HG03571 (cell line): Measurements from ENCODE around the gene BNIPL.

ENCODE experiments used
- ATAC-seq: cut with Tn5 transposase; IDR thresholded peaks from one replicate; pipeline ENCODE4 v1.9.1; 2021; ENCODE audit not compliant: unreplicated experiment

BNIPL gene

DNA sequence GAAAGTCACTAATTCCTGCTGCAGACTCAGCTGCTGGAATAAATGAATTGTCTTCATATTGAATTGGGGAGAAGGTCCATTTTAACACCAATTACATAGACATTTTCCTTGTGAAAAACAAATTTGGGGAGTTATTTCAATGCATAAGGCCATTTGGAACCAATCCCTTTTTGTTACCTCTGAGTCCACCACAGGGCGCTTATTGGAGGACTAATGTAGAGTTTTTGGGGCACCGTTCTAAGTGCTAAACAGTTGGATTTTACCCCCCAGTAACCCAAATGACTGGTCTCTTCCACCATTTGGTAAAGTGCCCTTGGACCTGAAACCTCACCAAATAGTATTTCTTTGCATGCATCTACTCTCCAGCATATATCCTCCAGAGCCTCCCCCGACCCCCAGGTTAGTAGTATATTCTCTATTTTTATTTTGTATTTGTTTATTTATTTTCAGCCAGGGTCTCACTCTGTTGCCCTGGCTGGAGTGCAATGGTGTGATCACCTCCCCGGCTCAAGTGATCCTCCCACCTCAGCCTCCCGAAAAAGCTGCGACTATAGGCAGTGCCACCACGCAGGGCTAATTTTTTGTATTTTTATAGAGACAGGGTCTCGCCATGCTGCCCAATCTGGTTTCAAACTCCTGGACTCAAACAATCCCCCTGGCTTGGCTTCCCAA, 26.6 kb upstream of the BNIPL start:
- no peak for ATAC-seq

DNA sequence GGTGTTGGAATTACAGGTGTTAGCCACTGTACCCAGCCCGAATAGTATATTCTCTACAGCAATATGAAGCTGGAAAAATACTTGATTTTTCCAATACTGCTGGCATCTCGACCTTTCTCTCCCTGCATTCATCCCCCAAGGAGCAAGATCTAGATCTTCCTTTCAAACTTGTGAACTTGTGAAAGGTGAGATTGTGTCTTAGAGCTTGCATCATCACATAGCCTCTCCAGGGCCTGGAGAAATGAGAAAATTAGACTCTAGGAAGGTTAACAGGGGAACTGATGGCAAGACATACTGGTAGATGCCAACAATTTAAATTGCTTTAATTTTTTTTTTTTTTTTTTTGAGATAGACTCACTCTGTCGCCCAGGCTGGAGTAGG, 26.1 kb upstream of the BNIPL start:
- ATAC-seq: no peak

DNA sequence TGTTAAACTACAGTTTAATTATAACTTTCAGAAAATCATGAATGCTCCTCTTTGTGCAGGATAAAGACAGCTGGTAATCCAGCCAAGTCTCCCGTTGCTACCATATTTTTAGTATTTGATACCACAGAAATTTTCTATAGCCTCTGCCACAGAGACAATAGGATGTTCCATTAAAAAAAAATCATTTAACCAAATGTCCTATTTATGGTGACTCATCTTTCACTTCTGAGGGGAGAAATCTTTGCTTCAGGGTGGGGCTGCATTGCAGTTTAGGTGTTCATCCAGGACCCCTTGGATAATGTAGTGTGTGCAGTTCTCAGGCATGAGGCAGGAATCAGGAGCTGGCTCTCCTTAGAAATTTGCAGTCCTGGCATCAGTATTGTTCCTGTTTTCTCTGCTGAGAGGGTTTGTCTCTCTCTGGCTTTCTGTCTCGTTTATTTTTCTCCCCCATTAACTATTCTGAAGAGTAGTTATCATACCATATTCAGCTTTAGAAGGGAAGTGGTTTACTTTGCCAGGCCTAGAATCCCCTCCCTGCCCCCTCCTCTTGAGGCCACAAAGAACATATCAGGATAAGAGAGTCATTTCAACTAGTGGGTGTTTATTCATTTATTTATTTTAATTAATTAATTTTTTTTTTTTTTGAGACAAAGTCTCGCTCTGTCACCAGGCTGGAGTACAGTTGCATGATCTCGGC, 25.1 kb upstream of the BNIPL start:
- ATAC-seq: no peak

DNA sequence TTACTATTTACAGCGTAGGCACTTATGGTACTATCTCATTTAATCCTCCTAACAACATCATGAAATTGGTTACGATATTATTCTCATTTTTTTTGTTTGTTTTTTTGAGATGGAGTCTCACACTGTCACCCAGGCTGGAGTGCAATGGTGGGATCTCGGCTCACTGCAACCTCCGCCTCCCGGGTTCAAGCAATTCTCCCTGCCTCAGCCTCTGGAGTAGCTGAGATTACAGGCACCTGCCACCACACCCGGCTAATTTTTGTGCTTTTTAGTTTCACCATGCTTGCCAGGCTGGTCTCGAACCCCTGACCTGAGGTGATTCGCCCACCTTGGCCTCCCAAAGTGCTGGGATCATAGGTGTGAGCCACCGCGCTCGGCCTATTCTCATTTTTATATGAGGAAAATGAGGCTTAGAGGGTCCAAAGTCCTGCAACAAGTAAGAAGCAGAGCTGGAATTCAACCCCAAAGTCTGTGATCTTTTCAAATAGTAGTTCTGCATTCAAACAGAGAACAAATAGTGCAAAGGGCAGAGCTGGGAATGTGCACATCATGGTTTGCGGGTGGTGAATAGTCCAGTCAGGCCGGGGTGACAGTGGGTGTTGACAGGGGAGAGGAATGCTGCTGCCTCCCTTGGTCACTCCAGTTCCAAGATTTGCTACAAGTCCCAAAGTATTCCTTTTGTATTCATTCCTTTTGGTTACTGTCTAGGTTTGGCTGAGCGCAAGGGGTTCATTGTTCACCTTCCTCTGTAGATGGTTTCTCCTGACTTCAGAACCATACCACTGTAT, 23.5 kb upstream of the BNIPL start:
- no peak for ATAC-seq

DNA sequence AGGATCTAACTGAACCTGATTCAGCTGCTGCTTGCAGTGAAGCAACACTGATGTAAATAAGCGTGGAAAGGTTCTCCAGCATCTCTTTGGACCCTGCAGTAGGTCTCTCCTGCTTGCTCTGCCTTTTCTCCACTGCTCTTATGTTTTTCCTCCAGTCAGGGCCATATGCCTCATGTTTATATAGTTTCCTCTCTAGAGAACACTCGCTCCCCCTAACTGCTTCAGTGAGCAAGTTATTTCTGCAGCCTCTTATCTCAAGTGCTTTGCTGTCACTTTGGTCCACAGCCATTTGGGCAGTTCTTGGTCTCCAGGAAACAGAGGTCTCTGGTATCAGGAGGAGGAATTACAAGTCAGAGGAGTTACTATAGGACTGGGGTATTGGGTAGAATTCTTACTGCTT, 22.9 kb upstream of the BNIPL start:
- no peak for ATAC-seq

DNA sequence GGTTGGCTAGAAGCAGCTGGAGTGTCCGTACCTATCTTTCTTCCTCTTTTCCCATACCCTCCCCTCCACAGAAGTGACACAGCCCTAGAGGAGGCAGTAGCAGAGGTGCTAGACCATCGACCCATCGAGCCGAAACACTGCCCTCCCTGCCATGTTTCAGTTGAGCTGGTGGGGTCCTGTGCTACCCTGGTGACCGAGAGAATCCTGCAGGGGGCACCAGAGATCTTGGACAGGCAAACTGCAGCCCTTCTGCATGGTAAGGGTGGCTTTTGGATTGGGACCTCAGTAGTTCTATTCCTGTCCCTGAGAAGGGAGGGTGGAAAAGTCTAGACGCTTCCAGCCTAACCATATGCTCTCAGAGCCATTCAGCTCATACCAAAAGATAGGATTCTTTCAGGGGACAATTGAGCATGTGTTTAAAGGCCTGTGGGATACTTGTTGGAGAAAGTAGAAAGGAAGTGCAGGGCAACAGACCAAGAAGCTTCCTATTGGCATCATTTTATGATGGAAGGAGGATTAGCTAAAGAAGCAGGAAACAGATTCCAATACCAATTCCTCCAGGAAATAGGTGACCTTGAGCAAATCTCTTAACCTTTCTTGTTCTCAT, 11.7 kb upstream of the BNIPL start:
- no peak for ATAC-seq

DNA sequence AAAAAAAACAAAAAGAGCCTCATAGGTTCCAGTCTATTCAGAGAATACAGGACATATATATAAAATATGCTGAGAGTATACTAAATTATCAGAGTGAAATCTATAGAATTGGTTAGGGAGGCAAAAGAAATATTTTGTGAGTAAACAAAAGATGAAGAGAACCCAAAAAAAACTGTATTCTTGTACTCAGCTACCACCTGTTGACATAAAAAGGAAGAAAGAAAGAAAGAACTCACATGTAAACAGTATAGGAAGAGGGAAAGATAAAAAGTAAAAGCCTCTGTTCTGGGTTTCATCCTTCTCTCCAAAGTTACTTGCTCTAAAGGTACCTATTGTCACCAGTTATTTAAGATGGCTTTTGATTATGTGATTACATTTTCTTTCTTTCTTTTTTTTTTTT, 9.9 kb upstream of the BNIPL start:
- ATAC-seq: no peak

DNA sequence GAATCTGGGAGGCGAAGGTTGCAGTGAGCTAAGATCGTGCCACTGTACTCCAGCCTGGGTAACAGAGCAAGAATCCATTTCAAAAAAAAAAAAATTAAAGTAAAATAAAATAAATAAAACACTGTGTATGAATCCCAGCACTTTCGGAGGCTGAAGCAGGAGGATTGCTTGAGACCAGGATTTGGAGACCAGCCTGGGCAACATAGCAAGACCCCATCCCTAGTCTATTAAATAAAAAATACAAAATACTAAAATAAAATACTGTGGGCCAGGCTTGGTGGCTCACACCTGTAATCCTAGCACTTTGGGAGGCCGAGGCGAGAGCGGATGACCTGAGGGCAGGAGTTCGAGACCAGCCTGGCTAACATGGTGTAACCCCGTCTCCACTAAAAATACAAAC, 4.2 kb upstream of the BNIPL start:
- no peak for ATAC-seq

DNA sequence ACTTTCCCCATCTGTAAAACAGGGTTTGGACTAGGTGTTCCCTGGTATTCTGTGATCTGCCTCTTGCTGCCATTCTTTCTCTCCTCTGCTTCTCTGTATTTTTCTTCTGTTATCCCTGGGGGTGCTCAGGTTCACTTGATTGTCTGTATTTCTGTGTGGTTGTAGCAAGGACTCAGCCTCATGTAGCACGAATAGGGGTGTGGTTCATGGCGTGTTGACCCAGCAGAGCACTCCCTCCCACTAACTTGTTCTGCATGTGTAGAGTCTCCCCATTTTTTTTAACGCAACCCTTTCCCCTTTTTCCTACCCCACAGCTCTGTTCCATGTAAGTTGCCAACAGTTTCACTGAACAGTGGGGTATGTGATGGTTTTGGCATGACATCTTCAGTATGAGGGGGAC, 1.2 kb upstream of the BNIPL start:
- no peak for ATAC-seq

DNA sequence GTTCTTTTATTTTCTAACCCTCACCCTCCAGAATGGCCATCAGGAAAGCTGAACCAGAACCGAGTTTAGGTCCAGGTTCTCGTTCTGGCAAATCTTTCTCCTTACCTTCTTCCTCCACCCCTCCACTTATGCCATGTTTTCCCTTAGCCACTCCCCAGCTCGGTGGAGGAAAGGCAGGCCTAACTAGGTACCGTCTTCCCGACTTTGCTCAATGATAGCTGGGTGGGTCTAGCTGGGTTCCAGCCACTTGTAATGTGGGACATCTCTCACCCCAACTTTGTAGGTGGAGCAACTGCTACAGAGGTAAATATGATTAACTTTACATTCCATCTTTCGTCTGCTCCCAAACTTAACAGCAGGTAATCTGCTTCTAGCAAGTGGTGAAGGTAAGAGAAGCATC, 646 bp downstream of the BNIPL start:
- no peak for ATAC-seq

DNA sequence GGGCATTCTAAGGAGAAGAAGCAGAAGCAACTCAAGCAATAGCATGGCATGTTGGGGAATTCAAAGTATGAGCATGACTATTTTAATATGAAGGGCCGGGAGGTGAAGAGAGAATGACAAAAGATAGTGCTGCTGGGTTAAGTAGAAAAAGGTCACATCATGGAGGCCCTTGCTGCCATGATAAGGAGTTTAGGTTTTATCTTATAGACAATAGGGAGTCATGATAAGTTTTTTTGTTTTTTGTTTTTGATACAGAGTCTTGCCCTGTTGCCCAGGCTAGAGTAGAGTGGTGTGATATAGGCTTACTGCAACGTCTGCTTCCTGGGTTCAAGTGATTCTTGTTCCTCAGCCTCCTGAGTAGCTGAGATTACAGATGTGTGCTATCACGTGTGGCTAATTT, 3.1 kb downstream of the BNIPL start:
- no peak for ATAC-seq

DNA sequence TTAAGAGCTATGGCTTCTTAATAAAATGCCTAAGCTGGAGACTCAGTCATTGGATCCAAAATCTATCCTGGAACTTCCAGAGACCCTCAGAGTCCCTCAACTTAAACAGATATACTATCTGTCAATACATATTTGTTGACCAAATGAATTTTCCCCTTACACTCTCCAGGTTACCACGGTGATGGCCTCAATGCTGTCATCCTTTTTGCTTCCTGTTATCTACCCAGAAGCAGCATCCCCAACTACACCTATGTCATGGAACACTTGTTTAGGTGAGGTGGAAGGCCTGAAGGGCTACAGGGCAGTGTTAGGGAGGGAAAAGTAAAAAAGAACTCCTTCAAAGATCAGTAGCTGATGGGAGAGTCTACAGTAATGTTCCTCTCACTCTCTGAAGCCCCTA, 6.8 kb downstream of the BNIPL start:
- ATAC-seq: no peak

DNA sequence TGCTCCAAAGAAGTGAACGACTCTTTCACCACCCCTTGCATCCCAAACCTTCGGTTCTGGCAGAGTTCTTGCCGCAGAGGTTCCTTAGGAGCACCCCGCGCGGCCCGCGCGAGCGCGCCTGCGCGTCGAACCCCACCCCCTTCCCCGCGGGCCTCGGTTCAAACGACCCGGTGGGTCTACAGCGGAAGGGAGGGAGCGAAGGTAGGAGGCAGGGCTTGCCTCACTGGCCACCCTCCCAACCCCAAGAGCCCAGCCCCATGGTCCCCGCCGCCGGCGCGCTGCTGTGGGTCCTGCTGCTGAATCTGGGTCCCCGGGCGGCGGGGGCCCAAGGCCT, 11.2 kb downstream of the BNIPL start, which contains the start of gene C1orf56:
C1orf56 (plus strand) TSS at position 161 of the 334 bp plus-strand sequence; CDS start at position 258, 97 bp downstream.
- peak; percentile 32 for ATAC-seq

DNA sequence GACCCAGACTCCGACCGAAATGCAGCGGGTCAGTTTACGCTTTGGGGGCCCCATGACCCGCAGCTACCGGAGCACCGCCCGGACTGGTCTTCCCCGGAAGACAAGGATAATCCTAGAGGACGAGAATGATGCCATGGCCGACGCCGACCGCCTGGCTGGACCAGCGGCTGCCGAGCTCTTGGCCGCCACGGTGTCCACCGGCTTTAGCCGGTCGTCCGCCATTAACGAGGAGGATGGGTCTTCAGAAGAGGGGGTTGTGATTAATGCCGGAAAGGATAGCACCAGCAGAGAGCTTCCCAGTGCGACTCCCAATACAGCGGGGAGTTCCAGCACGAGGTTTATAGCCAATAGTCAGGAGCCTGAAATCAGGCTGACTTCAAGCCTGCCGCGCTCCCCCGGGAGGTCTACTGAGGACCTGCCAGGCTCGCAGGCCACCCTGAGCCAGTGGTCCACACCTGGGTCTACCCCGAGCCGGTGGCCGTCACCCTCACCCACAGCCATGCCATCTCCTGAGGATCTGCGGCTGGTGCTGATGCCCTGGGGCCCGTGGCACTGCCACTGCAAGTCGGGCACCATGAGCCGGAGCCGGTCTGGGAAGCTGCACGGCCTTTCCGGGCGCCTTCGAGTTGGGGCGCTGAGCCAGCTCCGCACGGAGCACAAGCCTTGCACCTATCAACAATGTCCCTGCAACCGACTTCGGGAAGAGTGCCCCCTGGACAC, 11.7 kb downstream of the BNIPL start:
- peak; percentile 58 for ATAC-seq

DNA sequence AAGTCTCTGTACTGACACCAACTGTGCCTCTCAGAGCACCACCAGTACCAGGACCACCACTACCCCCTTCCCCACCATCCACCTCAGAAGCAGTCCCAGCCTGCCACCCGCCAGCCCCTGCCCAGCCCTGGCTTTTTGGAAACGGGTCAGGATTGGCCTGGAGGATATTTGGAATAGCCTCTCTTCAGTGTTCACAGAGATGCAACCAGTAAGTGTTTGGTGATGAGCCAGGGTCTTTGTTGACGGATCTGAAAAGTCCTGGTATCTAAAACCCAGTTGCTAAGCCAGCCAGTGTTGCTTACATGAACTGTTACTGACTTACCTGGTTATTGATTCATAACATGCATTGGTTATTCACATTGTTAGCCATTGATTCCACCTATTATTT, 12.3 kb downstream of the BNIPL start:
- no peak for ATAC-seq

DNA sequence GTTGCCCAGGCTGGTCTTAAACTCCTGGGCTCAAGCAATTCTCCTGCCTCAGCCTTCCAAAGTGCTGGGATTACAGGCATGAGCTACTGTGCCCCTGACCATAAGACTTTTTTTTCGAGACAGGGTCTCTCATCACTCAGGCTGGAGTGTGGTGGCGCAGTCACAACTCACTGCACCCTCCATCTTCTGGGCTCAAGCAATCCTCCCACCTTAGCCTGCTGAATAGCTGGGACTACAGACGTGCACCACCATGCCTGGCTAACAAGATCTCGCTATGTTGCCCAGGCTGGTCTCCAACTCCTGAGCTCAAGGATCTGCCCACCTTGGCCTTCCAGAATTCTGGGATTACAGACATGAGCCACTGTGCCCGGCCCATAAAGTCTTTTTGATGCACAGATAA, 13.1 kb downstream of the BNIPL start:
- no peak for ATAC-seq

DNA sequence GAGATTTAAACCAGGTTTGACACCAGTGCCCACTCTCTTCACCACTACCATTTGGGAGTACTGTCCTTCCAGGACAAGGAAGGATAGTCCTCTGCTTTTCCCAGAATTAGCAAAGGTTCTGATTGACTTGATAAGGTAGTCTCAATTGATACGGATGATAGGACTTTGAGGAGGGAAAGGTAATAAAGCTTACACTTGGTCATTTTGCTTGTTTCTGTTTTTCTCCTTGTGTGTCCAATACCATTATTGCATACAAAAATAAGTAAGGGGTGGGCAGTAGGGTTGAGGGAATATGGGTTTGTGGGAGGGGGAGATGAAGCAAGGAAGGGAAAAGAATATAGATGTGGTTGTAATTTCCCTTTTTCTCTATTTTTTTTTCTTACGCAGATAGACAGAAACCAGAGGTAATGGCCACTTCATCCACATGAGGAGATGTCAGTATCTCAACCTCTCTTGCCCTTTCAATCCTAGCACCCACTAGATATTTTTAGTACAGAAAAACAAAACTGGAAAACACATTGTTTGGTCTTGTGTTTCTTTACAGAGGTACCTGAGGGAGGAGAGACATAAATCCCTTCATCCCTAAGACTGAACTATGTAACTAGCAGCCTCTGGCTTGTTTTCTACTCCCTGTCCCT, 13.8 kb downstream of the BNIPL start:
- ATAC-seq: no peak

DNA sequence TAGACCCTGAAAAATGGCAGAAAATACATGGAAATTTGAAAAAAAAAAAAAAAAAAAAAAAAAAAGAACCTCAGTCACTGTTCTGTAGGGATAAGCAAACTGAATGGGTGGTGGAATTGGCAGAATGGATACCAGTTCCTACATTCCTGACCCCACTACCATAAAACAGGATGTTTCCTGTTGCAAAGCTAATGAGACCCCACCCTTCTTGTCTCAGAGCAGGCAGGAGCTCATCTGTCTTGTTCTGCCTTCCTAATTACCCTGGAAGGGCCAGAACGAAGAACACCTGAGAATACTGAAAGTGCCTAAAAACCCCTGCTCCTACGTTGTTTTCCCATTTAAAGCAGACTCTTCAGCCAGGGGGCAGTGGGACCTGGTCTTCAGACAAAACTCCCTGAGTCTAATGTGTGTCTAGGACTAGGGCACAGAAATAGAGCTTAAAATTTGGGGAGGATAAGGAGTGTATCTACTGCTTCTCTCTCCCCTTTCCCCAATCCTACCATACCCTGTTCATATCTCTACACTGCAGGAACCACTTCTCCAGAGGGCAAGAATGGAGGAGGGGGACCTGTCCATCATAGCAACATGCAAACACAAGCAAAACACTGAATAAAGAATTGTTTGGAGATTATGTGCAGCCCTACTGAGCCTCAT, 15.1 kb downstream of the BNIPL start:
- ATAC-seq: no peak

DNA sequence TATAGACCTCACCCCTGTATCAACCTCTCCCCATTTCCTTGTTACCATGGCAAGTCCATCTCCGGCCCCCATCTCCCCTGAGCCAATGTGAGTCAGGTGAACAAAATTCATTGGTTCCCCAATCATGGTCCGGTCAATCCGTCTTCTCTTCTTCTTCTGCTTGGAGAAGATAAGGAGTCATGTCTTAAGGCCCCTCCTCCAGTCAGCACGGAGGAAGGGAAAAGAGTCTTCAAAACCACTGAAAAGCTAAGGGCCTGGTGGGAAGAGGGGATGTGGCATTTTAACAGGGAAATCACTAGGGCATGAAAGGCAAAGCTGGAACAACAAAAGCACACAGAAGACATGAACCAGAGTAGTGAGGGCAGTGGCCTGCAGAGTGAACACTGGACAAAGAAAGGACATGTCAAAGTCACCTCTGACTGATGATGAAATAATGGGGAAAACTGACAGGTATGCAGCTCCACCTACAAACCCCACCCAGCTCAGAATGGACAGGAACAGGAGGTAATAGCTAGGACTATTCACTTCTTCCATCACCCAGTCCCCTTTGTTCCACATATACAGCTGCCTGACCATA, 18.7 kb downstream of the BNIPL start:
- ATAC-seq: no peak

DNA sequence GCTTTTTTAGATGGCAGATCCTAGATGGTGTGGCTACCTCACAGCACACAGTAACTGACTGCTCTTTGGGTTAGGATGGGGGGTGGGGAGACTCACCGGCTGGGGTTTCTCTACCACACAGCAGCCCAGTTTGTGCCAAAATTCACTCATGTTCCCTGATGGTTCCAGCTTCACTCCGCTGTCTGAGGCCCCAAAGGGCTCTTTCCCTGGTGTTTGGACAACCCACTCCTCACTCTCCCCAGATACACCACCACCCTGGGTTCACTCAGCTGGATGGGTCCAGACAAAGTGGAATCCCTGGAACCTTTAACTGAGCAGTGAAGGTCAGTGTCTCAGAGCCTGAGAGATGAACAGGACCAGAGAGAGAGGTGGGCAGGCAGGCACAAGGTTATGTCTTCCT, 19.2 kb downstream of the BNIPL start:
- no peak for ATAC-seq
